Progenitor cell of endocrine pancreas (in vitro differentiated cells): ENCODE results near the gene C2orf81. TPM values are rescaled to one million over a fixed set of nuclear protein-coding genes. Genes with fewer than 3 reads are reported as not detected.

Source experiments
- DNase-seq: peaks from one replicate; pipeline ENCODE4 v3.0.0; 2021; ENCODE audit warnings: low spot score; ENCODE audit not compliant: unreplicated experiment
- H3K27ac Mint-ChIP-seq: 2 replicates; pipeline ENCODE4 v1.8.0; 2021; ENCODE audit warnings: mild to moderate bottlenecking, moderate library complexity, mixed read lengths
- H3K27me3 Mint-ChIP-seq: 2 replicates; pipeline ENCODE4 v1.8.0; 2021; ENCODE audit warnings: mixed read lengths
- H3K36me3 Mint-ChIP-seq: 2 replicates; pipeline ENCODE4 v1.8.0; 2022; ENCODE audit warnings: mixed read lengths; ENCODE audit not compliant: insufficient read depth
- H3K4me1 Mint-ChIP-seq: 2 replicates; pipeline ENCODE4 v1.8.0; 2021; ENCODE audit warnings: low read depth, mixed read lengths
- H3K4me3 Mint-ChIP-seq: 2 replicates; pipeline ENCODE4 v1.8.0; 2021; ENCODE audit warnings: low read depth, mild to moderate bottlenecking, moderate library complexity, mixed read lengths
- H3K9me3 Mint-ChIP-seq: 2 replicates; pipeline ENCODE4 v1.8.0; 2021; ENCODE audit warnings: low read depth, mixed read lengths
- total RNA-seq: library from RNA; stranded (reverse); gene quantifications from 2 replicates; pipeline ENCODE4 v1.2.1, GENCODE V29; 2021
- TF ChIP-seq, protein P1 (sequence below): fragments of 200-600 bp; sonication (generic); IDR thresholded peaks from one replicate; pipeline ENCODE4 v1.5.0; 2021; ENCODE audit warnings: antibody characterized with exemption, mild to moderate bottlenecking; ENCODE audit not compliant: unreplicated experiment

C2orf81 gene
- total RNA-seq, 1 donor from 2014 or later, result 13.4 TPM

DNA sequence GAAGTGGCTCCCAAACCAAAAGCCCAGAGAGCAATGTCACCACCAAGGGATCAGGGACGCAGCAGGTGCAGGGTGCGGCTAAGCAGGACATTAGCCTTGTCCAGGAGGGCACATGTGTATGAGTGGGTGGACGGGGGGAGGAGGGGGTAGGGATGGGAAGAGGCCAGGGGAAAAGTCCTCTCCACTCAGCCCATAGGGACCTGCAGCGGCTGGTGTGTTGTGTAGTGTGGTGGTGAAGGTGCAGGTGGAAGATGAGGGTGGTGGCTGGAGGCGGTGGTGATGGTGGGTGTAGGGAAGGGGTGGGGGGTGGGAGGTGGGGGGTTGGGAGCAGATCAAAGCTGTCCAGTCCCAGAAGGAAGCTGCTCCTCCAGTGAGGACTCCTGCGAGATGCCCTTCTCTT lies 3.7 kb downstream of the C2orf81 start:
- no peak for DNase-seq
- Mint-ChIP-seq H3K27ac (no peak overlapping the region), H3K4me3 (no peak overlapping the region), H3K36me3 (no peaks in the 10 kb centered on the region), H3K27me3 (peaks cover 1% of the 10 kb centered on the region), H3K4me1 (peaks cover 7% of the 10 kb centered on the region), H3K9me3 (no peaks in the 10 kb centered on the region)
- TF ChIP-seq, protein P1, sequence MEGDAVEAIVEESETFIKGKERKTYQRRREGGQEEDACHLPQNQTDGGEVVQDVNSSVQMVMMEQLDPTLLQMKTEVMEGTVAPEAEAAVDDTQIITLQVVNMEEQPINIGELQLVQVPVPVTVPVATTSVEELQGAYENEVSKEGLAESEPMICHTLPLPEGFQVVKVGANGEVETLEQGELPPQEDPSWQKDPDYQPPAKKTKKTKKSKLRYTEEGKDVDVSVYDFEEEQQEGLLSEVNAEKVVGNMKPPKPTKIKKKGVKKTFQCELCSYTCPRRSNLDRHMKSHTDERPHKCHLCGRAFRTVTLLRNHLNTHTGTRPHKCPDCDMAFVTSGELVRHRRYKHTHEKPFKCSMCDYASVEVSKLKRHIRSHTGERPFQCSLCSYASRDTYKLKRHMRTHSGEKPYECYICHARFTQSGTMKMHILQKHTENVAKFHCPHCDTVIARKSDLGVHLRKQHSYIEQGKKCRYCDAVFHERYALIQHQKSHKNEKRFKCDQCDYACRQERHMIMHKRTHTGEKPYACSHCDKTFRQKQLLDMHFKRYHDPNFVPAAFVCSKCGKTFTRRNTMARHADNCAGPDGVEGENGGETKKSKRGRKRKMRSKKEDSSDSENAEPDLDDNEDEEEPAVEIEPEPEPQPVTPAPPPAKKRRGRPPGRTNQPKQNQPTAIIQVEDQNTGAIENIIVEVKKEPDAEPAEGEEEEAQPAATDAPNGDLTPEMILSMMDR, result no peak

DNA sequence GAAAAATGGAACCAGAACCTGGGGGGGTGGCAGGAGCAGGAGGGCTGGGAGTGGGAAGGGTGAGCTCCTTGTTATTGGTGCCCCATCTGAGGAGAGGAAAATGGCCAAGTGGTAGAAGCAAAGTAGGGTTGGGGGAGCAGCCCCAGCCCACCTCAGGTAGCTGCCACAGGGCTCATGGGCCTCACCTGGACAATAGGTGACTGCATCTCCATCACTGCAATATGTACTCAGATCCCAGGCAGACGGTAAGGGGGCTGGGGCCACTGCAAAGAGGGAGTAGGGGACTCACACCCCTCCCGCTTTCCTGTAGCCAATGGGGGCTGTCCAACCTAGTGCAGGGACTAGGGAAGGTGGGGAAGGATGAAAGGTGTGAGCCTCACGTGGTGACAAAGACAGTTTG lies 4.2 kb downstream of the C2orf81 start:
- Mint-ChIP-seq H3K27ac (no peak overlapping the region), H3K4me1 (peaks cover 5% of the 10 kb centered on the region), H3K4me3 (no peak overlapping the region), H3K27me3 (no peaks in the 10 kb centered on the region), H3K9me3 (no peaks in the 10 kb centered on the region), H3K36me3 (no peaks in the 10 kb centered on the region)
- TF ChIP-seq, protein P1, result no peak
- no peak for DNase-seq

DNA sequence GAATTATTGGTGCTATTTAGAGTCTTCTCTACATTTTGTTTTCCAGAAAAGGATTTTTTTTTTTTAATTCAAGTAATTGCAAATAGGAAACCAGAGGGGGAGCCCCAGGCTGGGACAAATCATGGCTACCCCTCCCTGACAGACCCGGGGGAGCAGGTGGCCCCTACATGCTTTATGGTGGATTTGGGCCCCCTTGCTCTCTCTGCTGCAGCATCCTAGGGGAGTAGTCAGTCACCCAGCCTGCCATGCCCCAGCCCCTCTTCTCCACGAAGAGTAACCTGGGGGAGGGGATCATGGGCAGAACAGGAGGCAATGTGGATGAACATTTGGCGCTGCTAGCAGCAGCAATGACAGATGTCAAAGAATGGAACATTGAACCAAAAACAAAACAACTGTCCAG lies 4.6 kb downstream of the C2orf81 start:
- TF ChIP-seq, protein P1, result no peak
- Mint-ChIP-seq H3K27ac (no peak overlapping the region), H3K4me3 (no peak overlapping the region), H3K9me3 (no peaks in the 10 kb centered on the region), H3K4me1 (peaks cover 3% of the 10 kb centered on the region), H3K36me3 (no peaks in the 10 kb centered on the region), H3K27me3 (no peaks in the 10 kb centered on the region)
- DNase-seq, result no peak

DNA sequence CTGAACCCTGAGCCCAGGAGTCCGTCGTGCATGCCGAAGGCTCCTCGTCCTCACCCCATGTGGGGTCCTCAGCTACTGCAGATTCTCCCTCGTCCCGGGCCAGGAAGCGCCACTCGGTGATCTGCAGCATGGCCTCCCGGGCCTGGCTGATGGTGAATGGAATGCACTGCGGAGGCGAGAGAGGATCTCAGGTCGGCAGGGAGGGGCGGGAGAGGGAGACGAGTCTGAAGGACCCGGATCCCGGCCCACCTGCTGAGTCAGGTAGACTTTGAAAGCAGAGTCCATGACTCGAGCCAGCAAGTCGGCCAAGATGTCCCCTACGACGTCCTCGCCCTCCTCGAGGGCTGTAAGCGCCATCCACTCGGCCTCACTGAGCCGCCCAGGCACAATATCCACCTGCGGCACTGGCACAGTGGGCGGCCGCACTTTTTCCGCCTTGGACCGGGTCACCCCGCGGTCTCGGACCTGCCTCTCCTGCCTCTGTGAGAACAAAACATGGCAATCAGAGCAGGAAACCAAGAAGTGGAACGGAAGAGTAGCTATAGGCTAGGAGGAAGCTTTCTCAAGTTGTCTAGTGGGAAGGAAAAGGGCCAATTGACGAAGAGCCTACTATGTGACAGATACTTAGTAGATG lies 5.5 kb downstream of the C2orf81 start:
- DNase-seq, result no peak
- H3K9me3 Mint-ChIP-seq, result no peaks in the 10 kb centered on the region
- H3K36me3 Mint-ChIP-seq, result no peaks in the 10 kb centered on the region
- H3K27ac Mint-ChIP-seq, result no peak overlapping the region
- H3K4me1 Mint-ChIP-seq, result no peaks in the 10 kb centered on the region
- peaks cover 2% of the 10 kb centered on the region for H3K27me3 Mint-ChIP-seq
- TF ChIP-seq, protein P1, result no peak
- H3K4me3 Mint-ChIP-seq, result no peak overlapping the region

DNA sequence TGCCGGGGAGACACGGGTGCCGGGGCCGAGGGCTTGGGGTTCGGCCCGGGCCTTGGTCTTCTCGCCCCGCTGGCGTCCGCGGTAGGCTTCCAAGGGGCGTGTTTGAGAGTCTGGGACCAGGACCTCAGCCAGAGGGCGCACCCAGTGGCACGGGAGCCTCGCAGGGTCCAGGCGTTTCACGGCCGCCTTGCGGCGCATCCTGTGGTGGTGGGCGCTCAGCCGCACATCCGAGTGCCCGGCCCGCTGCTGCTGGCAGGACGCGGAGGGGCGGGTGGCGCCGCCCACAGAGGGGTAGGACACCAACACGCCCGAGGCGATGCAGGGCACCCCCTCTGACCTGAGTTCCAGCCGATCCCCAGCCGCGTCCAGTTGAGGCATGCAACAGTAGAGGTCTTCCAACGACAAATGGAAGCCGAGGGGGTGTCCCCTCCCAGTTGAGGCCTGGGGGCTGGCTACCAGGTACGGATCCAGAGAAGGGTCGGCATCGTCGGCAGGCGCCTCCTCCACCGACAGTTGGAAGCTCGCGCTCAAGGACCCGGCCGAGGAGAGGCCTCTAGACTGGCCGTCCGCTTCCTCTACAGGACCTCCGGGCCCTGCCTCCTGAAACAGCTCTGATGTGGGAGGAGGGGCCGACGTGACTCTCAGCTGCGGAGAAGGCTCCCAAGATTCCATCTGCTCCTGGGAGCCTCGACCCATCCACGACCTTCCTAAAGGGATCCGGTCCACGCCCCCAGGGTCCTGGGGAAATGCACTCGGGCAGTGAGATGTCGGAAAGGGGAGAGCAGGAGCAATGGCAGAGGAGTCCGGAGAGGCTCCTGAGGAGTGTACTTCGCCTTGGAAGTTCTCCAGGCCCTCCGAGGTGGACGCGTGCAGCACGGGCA lies 6.3 kb downstream of the C2orf81 start:
- Mint-ChIP-seq H3K9me3 (no peaks in the 10 kb centered on the region), H3K27me3 (peaks cover 3% of the 10 kb centered on the region), H3K27ac (no peak overlapping the region), H3K4me1 (no peaks in the 10 kb centered on the region), H3K36me3 (no peaks in the 10 kb centered on the region), H3K4me3 (no peak overlapping the region)
- TF ChIP-seq, protein P1, result no peak
- DNase-seq, result no peak
